SJCRH30 (cell line): ENCODE data around the gene GNAQ. TPM values are rescaled to one million over a fixed set of nuclear protein-coding genes. Genes with fewer than 3 reads are reported as not detected.

Source experiments
- DNase-seq, 2 experiments: peaks; one replicate each; pipeline ENCODE4 v3.0.0-alpha.2; 2015 to 2020
- H3K27ac ChIP-seq: fragments of 250-450 bp; sonication (Bioruptor Pico); 2 replicates; pipeline ENCODE4 v1.5.1; 2020; ENCODE audit warnings: mild to moderate bottlenecking, moderate library complexity
- H3K27me3 ChIP-seq: fragments of 250-450 bp; sonication (Bioruptor Pico); 2 replicates; pipeline ENCODE4 v1.5.1; 2020; ENCODE audit warnings: mild to moderate bottlenecking, moderate library complexity
- H3K36me3 ChIP-seq: fragments of 250-450 bp; sonication (Bioruptor Pico); 2 replicates; pipeline ENCODE4 v1.5.1; 2020; ENCODE audit warnings: mild to moderate bottlenecking, moderate library complexity
- H3K4me1 ChIP-seq: fragments of 250-450 bp; sonication (Bioruptor Pico); 2 replicates; pipeline ENCODE4 v1.5.1; 2020; ENCODE audit warnings: mild to moderate bottlenecking, moderate library complexity
- H3K4me3 ChIP-seq: fragments of 250-450 bp; sonication (Bioruptor Pico); 2 replicates; pipeline ENCODE4 v1.5.1; 2020; ENCODE audit warnings: mild to moderate bottlenecking, moderate library complexity
- H3K9me3 ChIP-seq: fragments of 250-450 bp; sonication (Bioruptor Pico); replicated peaks from 2 replicates; pipeline ENCODE4 v1.5.1; 2020; ENCODE audit warnings: mild to moderate bottlenecking, moderate library complexity
- total RNA-seq: library from RNA; depleted of rRNA; stranded (reverse); fragments of >200 nt; shearing (Covaris generic); gene quantifications from 2 replicates; pipeline ENCODE4 v1.2.3, GENCODE V29; 2014

Gene GNAQ
- total RNA-seq, 1 experiment from 2014 or later, result 28.8 TPM

- Histone ChIP-seq H3K27ac (no peak overlapping the region), H3K36me3 (no peaks in the 10 kb centered on the region), H3K4me3 (no peak overlapping the region)
Observed at GRCh38 chr9:78025186-78025585, 6.4 kb downstream of the GNAQ start.

DNA sequence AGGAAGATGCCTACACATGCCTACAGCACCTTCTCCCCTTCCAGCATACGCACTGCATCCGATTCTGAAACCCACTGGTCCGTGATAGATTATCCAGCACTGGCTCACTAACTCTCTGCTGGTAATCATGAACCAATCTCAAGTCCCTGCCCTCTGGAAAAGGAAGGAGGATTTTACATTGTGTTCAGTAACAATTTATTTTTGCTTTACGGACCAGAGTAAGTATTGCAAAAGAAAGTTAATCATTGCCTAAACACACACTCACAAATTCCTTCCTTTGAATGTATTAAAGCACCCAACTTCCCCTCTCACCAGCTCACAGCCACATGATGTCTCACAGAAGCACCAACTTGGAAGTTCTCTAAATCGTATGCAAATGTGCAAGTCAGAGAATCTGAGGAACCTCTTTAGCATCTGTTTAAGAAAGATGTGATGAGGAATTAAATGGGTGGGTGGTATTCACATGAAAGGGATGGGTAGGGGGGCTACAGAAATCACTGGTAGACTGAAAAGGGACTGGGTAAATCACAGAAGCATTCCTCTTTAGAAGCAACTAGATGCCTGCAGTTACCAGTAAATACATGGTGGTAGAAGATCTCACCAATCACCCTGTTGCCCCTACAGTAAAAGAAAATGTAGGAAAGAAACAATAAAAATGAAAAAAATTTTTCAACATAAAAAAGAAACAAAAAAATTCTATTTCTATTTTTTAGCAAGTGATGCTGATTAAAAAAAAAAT lies 8.4 kb downstream of the GNAQ start:
- Histone ChIP-seq H3K27ac (no peak overlapping the region), H3K4me1 (0 out of 2 replicates have a peak, but pooled peaks cover 2% of the 10 kb centered on the region), H3K27me3 (no peaks in the 10 kb centered on the region), H3K36me3 (no peaks in the 10 kb centered on the region), H3K4me3 (no peak overlapping the region), H3K9me3 (no peaks in the 10 kb centered on the region)
- no peak for DNase-seq

More at GRCh38 chr9:78025186-78025585, 6.4 kb downstream of the GNAQ start:
- no peak for DNase-seq
- Histone ChIP-seq H3K4me1 (no peaks in the 10 kb centered on the region), H3K27me3 (no peaks in the 10 kb centered on the region), H3K9me3 (no peaks in the 10 kb centered on the region)

GRCh38 chr9:78021697-78022096 lies 9.9 kb downstream of the GNAQ start:
- DNase-seq, result no peak
- no peak overlapping the region for H3K27ac ChIP-seq
- H3K36me3 ChIP-seq, result no peaks in the 10 kb centered on the region
- no peaks in the 10 kb centered on the region for H3K27me3 ChIP-seq
- H3K4me1 ChIP-seq, result 0 out of 2 replicates have a peak, but pooled peaks cover 2% of the 10 kb centered on the region
- no peaks in the 10 kb centered on the region for H3K9me3 ChIP-seq
- no peak overlapping the region for H3K4me3 ChIP-seq

DNA sequence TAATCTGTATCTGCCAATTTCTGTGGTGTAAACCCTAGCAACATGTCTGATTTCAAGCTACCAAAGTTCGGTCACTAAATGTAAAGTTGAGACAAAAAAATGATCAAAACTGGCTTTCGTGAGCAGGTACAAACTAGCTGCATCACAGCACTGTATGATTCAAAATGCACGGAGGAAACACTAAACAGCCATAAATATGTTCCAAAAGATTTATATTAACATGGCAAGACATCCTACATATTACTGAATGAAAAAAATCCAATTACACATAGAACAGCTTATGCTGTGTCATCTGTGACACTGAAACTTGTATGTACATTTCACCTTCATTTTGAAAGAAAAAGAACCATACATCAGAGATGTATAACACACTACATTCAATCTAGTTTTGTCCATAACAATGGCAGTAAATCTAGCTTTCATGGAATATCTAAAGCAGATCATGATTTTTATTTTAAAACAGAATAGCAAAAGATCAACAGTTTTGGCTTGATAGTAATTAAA lies 14.4 kb downstream of the GNAQ start:
- no peak overlapping the region for H3K27ac ChIP-seq
- H3K4me1 ChIP-seq, result 0 out of 2 replicates have a peak, but pooled peaks cover 2% of the 10 kb centered on the region
- H3K4me3 ChIP-seq, result no peak overlapping the region
- H3K9me3 ChIP-seq, result no peaks in the 10 kb centered on the region
- H3K36me3 ChIP-seq, result no peaks in the 10 kb centered on the region; the same call in 1 of the 2 replicates
- no peaks in the 10 kb centered on the region for H3K27me3 ChIP-seq
- no peak for DNase-seq

DNA sequence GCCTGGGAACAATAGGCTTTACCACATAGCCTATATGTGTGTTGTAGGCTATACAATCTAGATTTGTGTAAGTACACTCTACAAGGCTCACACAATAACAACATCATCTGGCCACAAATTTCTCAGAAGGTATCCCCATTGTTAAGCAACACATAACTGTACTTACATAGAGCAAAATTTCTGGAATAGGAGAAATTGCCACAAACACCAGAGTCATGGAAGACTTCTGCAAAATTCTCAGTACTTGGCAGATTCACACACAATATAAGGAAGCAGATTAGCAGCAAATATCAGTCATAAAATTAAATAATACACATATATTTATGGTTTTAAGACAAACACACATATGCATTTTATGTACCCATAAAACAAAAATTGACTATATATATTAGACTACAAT lies 16.4 kb downstream of the GNAQ start:
- Histone ChIP-seq H3K27me3 (no peaks in the 10 kb centered on the region), H3K9me3 (no peaks in the 10 kb centered on the region), H3K4me1 (0 out of 2 replicates have a peak, but pooled peaks cover 2% of the 10 kb centered on the region), H3K27ac (no peak overlapping the region), H3K36me3 (no peaks in the 10 kb centered on the region; the same call in 1 of the 2 replicates), H3K4me3 (no peak overlapping the region)
- no peak for DNase-seq

DNA sequence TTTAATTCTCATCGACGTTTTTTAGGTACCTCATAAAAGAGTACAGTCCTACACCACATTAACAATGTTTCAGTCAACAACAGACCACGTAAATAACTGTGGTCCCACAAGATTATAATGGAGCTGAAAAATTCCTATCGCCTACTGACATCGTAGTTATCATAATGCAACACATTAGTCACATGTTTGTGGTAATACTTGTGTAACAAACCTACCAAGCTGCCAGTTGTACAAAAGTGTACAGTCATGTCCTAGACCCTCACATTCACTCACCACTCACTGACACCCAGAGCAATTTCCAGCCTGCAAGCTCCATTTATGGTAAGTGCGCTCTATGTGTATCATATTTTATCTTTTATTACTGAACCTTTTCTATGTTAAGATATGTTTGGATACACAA lies 16.8 kb downstream of the GNAQ start:
- H3K27ac ChIP-seq, result no peak overlapping the region
- H3K4me3 ChIP-seq, result no peak overlapping the region
- H3K36me3 ChIP-seq, result no peaks in the 10 kb centered on the region; the same call in 1 of the 2 replicates
- no peaks in the 10 kb centered on the region for H3K27me3 ChIP-seq
- H3K9me3 ChIP-seq, result no peaks in the 10 kb centered on the region
- no peak for DNase-seq
- H3K4me1 ChIP-seq, result 0 out of 2 replicates have a peak, but pooled peaks cover 2% of the 10 kb centered on the region

DNA sequence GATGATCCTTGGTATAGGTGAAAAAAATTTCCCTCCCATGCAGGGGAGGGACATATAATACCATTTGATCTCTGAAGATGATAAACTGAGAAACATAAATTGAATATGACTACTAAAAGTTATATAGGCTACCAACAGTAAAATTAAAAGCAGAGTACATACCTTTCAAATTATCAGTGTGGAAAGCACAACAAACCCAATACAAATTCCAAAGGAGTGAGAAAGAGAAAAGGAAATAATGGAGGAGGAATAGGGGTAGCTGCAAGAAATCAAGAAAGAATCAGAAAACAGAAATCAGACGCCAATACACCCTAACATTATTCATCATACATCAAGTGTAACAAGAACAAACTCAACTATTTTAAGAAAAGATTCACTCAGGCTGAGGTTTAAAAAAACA lies 17.7 kb downstream of the GNAQ start:
- no peaks in the 10 kb centered on the region; the same call in 1 of the 2 replicates for H3K36me3 ChIP-seq
- no peak overlapping the region for H3K4me3 ChIP-seq
- H3K9me3 ChIP-seq, result no peaks in the 10 kb centered on the region
- no peaks in the 10 kb centered on the region for H3K27me3 ChIP-seq
- no peak for DNase-seq
- 0 out of 2 replicates have a peak, but pooled peaks cover under 1% of the 10 kb centered on the region for H3K4me1 ChIP-seq
- H3K27ac ChIP-seq, result no peak overlapping the region

DNA sequence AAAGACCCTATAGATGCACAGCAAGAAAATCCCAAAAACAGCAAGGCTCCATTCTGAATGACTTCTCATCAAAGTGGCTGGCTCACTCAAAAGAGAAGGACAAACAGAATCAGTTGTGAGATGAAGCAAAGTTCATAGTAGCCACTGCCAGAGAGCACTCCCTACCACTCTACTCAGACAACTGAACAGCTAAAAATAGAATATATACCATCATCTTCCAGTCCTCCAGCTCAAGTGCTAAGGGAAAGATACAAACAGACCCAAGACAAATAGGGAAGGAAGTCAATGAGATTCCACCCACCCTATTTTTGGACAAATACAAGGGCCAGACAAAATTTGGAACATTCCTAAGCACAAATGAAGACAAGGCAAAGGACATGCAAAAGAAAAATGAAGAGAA lies 20.6 kb downstream of the GNAQ start:
- Histone ChIP-seq H3K27me3 (no peaks in the 10 kb centered on the region), H3K9me3 (no peaks in the 10 kb centered on the region), H3K4me3 (no peak overlapping the region), H3K4me1 (no peaks in the 10 kb centered on the region), H3K36me3 (peaks cover 5% of the 10 kb centered on the region; the same call in 1 of the 2 replicates), H3K27ac (no peak overlapping the region)
- DNase-seq, result no peak

- no peak overlapping the region for H3K27ac ChIP-seq
- H3K9me3 ChIP-seq, result no peaks in the 10 kb centered on the region
- DNase-seq, result no peak
- no peaks in the 10 kb centered on the region for H3K4me1 ChIP-seq
- H3K36me3 ChIP-seq, result peaks cover 5% of the 10 kb centered on the region; the same call in 1 of the 2 replicates
- H3K27me3 ChIP-seq, result no peaks in the 10 kb centered on the region
- H3K4me3 ChIP-seq, result no peak overlapping the region
Observed at GRCh38 chr9:78010445-78010844, 21.2 kb downstream of the GNAQ start.

GRCh38 chr9:78009186-78009585 lies 22.4 kb downstream of the GNAQ start:
- no peak overlapping the region for H3K4me3 ChIP-seq
- H3K36me3 ChIP-seq, result peaks cover 5% of the 10 kb centered on the region; the same call in 1 of the 2 replicates
- DNase-seq, result no peak
- H3K27ac ChIP-seq, result no peak overlapping the region
- H3K4me1 ChIP-seq, result no peaks in the 10 kb centered on the region
- no peaks in the 10 kb centered on the region for H3K9me3 ChIP-seq
- H3K27me3 ChIP-seq, result no peaks in the 10 kb centered on the region

GRCh38 chr9:78006734-78007133 lies 24.9 kb downstream of the GNAQ start:
- H3K9me3 ChIP-seq, result no peaks in the 10 kb centered on the region
- DNase-seq, result no peak
- H3K36me3 ChIP-seq, result 0 out of 2 replicates have a peak, but pooled peaks cover 5% of the 10 kb centered on the region
- H3K4me3 ChIP-seq, result no peak overlapping the region
- no peak overlapping the region for H3K27ac ChIP-seq
- no peaks in the 10 kb centered on the region for H3K27me3 ChIP-seq
- no peaks in the 10 kb centered on the region for H3K4me1 ChIP-seq

DNA sequence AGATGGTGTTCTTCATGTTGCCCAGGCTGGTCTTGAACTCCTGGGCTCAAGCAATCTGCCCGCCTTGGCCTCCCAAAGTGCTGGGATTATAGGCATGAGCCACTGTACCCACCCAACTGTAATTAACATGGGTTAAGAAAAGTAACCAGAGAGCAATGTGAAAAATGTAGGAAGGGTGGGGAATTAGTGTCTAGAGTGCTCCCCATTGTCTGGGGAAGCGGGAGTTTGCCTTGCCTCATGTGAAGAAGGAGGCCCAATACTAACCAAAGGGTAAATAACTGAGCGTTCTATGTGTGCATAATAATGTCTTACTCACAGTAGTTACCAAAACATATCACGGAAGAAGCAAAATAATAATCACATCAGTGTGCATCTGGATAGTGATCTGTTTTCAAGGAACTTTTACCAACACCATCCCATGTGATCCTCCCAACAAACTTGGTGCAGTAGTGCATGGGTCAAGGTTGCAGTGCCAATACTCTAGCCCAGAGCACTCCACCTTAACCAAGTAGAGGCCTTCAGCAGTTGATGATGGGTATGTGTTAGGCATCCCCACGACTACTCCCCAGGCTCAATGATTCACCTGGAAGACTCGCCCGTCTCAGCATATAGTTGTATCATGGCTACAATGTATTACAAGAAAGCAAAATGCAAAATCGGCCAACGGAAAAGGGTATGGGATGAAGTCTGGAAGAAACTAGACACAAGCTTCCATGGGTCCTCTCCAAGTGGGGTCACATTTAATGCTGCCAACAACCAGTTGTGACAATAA lies 26.2 kb downstream of the GNAQ start:
- H3K27ac ChIP-seq, result no peak overlapping the region
- no peaks in the 10 kb centered on the region for H3K27me3 ChIP-seq
- DNase-seq, result no peak
- no peaks in the 10 kb centered on the region for H3K9me3 ChIP-seq
- no peaks in the 10 kb centered on the region for H3K4me1 ChIP-seq
- no peak overlapping the region for H3K4me3 ChIP-seq
- 0 out of 2 replicates have a peak, but pooled peaks cover 5% of the 10 kb centered on the region for H3K36me3 ChIP-seq

- H3K27me3 ChIP-seq, result no peaks in the 10 kb centered on the region
- 0 out of 2 replicates have a peak, but pooled peaks cover 5% of the 10 kb centered on the region for H3K36me3 ChIP-seq
- no peaks in the 10 kb centered on the region for H3K9me3 ChIP-seq
- H3K4me3 ChIP-seq, result no peak overlapping the region
- DNase-seq, result no peak
- H3K4me1 ChIP-seq, result no peaks in the 10 kb centered on the region
- no peak overlapping the region for H3K27ac ChIP-seq
Observed at GRCh38 chr9:78004478-78005229, 27.0 kb downstream of the GNAQ start.

GRCh38 chr9:78003730-78004129 lies 27.9 kb downstream of the GNAQ start:
- H3K36me3 ChIP-seq, result 0 out of 2 replicates have a peak, but pooled peaks cover 5% of the 10 kb centered on the region
- no peak overlapping the region for H3K27ac ChIP-seq
- no peaks in the 10 kb centered on the region for H3K27me3 ChIP-seq
- H3K4me3 ChIP-seq, result no peak overlapping the region
- DNase-seq, result no peak
- H3K9me3 ChIP-seq, result no peaks in the 10 kb centered on the region
- no peaks in the 10 kb centered on the region for H3K4me1 ChIP-seq
